ENCODE data around the gene HIVEP3.

HIVEP3 gene

GRCh38 chr1:41621256-41621655, 297.5 kb downstream of the HIVEP3 start:
- no peak for DNase-seq

- no peak for DNase-seq
These were observed 298.2 kb downstream of the HIVEP3 start for GRCh38 chr1:41620365-41621169.

GRCh38 chr1:41619511-41620364, 299.0 kb downstream of the HIVEP3 start:
- no peak for DNase-seq

GRCh38 chr1:41618871-41619270, 299.9 kb downstream of the HIVEP3 start:
- no peak for DNase-seq

- DNase-seq: no peak
These were observed 300.5 kb downstream of the HIVEP3 start for GRCh38 chr1:41618066-41618825.

- DNase-seq: no peak
These were observed 301.4 kb downstream of the HIVEP3 start for GRCh38 chr1:41617336-41617735.

- no peak for DNase-seq
These were observed 302.2 kb downstream of the HIVEP3 start for GRCh38 chr1:41616563-41616962.

- no peak for DNase-seq
These were observed 302.7 kb downstream of the HIVEP3 start for GRCh38 chr1:41615981-41616380.

- DNase-seq: no peak
These were observed 303.4 kb downstream of the HIVEP3 start for GRCh38 chr1:41615316-41615715.

- no peak for DNase-seq
These were observed 303.9 kb downstream of the HIVEP3 start for GRCh38 chr1:41614818-41615217.

GRCh38 chr1:41613689-41614574, 304.8 kb downstream of the HIVEP3 start:
- no peak for DNase-seq

GRCh38 chr1:41612953-41613352, 305.8 kb downstream of the HIVEP3 start:
- DNase-seq: no peak

GRCh38 chr1:41611932-41612450, 306.7 kb downstream of the HIVEP3 start:
- no peak for DNase-seq

GRCh38 chr1:41611068-41611931, 307.4 kb downstream of the HIVEP3 start:
- DNase-seq: no peak

GRCh38 chr1:41610361-41610760, 308.4 kb downstream of the HIVEP3 start:
- no peak for DNase-seq

- no peak for DNase-seq
These were observed 309.4 kb downstream of the HIVEP3 start for GRCh38 chr1:41609166-41609883.

- no peak for DNase-seq
These were observed 310.5 kb downstream of the HIVEP3 start for GRCh38 chr1:41608211-41608610.

- DNase-seq: no peak
These were observed 310.9 kb downstream of the HIVEP3 start for GRCh38 chr1:41607808-41608207.

GRCh38 chr1:41599912-41600311, 318.8 kb downstream of the HIVEP3 start:
- no peak for DNase-seq

- DNase-seq: no peak
These were observed 320.4 kb downstream of the HIVEP3 start for GRCh38 chr1:41598325-41598724.
